Panc1 (cell line): Measurements from ENCODE around the gene UIMC1.

Experiments used
- CTCF ChIP-seq: fragments of 450-650 bp; IDR thresholded peaks from 2 replicates; pipeline ENCODE4 v1.5.1; 2017; ENCODE audit warnings: mild to moderate bottlenecking
- POLR2AphosphoS5 ChIP-seq: IDR thresholded peaks from 2 replicates; pipeline ENCODE4 v1.6.1; 2012; ENCODE audit warnings: mild to moderate bottlenecking, low read depth, low read length, moderate library complexity
- TCF7L2 ChIP-seq: IDR thresholded peaks from 2 replicates; pipeline ENCODE4 v1.6.1; 2011; ENCODE audit warnings: mild to moderate bottlenecking, low read depth, low read length, inconsistent platforms

- no peak for TF ChIP-seq CTCF
- TF ChIP-seq POLR2AphosphoS5, result no peak
- no peak for TF ChIP-seq TCF7L2
Measured at GRCh38 chr5:177036443-177036842, 29.9 kb upstream of the UIMC1 start.
